Sigmoid colon (tissue), 7 donors: ENCODE results near the gene WDHD1. TPM values are rescaled to one million over a fixed set of nuclear protein-coding genes. Genes with fewer than 3 reads are reported as not detected.

Experiments used
- DNase-seq: peaks from one replicate; pipeline ENCODE4 v3.0.0-alpha.2; 2019
- H3K27ac ChIP-seq, 4 donors: fragments of 200-600 bp; sonication (generic); one replicate each; pipeline ENCODE4 v1.5.1; 2016 to 2019; ENCODE audit warnings: mild to moderate bottlenecking in 1 of 4
- H3K27me3 ChIP-seq, 3 donors: fragments of 200-600 bp; sonication (generic); one replicate each; pipeline ENCODE4 v1.5.1; 2019; ENCODE audit warnings: mild to moderate bottlenecking in 1 of 3
- H3K36me3 ChIP-seq, 4 donors: fragments of 200-600 bp; sonication (generic); one replicate each; pipeline ENCODE4 v1.5.1; 2016 to 2019
- H3K4me1 ChIP-seq, 4 donors: fragments of 200-600 bp; sonication (generic); one replicate each; pipeline ENCODE4 v1.5.1; 2017 to 2019
- H3K4me3 ChIP-seq, 4 donors: fragments of 200-600 bp; sonication (generic); one replicate each; pipeline ENCODE4 v1.5.1; 2017 to 2019; ENCODE audit warnings: mild to moderate bottlenecking in 2 of 4, moderate library complexity in 1 of 4
- H3K9me3 ChIP-seq, 4 donors: fragments of 200-600 bp in 3 of 4; sonication (generic) in 3 of 4; one replicate each; pipeline versions ENCODE4 v1.5.1 to v1.6.1; 2013 to 2019
- EP300 ChIP-seq, 4 donors: sonication (generic); formaldehyde crosslinking; IDR thresholded peaks; one replicate each; pipeline ENCODE4 v1.6.1; 2017; ENCODE audit warnings: antibody characterized with exemption in 4 of 4
- POLR2A ChIP-seq, 2 donors: fragments of 450-650 bp; IDR thresholded peaks; one replicate each; pipeline ENCODE4 v1.6.1; 2016; ENCODE audit warnings: antibody characterized with exemption in 2 of 2, mild to moderate bottlenecking in 2 of 2, moderate library complexity in 2 of 2
- POLR2AphosphoS5 ChIP-seq, 4 donors: sonication (generic); formaldehyde crosslinking; IDR thresholded peaks; one replicate each; pipeline ENCODE4 v1.6.1; 2017; ENCODE audit warnings: antibody characterized with exemption in 4 of 4
- WGBS, 2 donors: extraction: QIAGEN DNeasy Blood & Tissue Kit; methylation state at CpG; one replicate each; pipeline ENCODE4 v1.1.7; 2013; 5-methylcytosine and 5-hydroxymethylcytosine counted together
- intact Hi-C: fragments of 100-400 bp; cut with DNase I; formaldehyde crosslinking; loops from one replicate; pipeline ENCODE4 v1.15.1; 2023
- polyA plus RNA-seq, 3 donors: library from polyadenylated mRNA; stranded (reverse); fragments of 200-250 nt; gene quantifications; one replicate each; pipeline ENCODE4 v1.2.3, GENCODE V29; 2013
- total RNA-seq, 4 donors: library from RNA; depleted of rRNA; stranded (reverse); fragments of >200 nt; gene quantifications; one replicate each; pipeline ENCODE4 v1.1.0, GENCODE V29; 2016
- TF ChIP-seq, protein P1 (sequence below), 4 experiments: fragments of 450-650 bp in 3 of 4; fragments of 200-600 bp in 1 of 4; IDR thresholded peaks; one replicate each; pipeline ENCODE4 v1.5.1; 2016 to 2019; ENCODE audit warnings: antibody characterized with exemption in 4 of 4, mild to moderate bottlenecking in 3 of 4, moderate library complexity in 2 of 4
- donor health status: healthy with polysubstance abuse.
- donor health status: Bipolar disorder and iron deficiency.
- donor health status: healthy.

The WDHD1 gene
- total and polyA plus RNA-seq, 7 donors: 0.60 to 4.0 (median 1.1) TPM

DNA sequence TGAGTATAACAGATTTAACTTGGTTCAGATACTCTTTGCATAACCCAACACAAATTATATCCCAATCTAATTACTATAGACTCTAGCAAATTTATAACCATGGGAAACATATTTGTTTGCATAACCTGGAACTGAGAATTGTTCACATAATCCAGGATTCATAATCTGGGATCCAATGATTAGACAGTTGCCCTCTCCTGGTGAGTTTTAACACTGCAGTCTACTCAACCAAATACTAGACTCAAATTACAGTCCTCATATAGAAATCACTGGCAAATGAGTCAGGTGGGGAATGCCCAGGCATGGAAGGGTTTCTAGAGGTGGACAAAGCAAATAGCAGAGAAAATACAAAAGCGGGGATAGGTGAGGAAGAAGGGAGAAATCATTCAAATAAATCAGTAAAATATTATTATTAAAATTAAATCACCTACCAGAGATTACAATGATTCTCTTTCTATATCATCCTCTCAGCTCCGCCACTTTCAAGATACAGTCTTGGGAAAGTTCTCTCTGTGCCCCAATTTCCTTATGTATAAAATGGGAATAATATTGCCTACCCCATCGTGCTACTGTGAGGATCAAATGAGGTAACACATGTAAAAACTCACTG, 133.6 kb downstream of the WDHD1 start:
- Histone ChIP-seq H3K27me3 (no peaks in the 10 kb centered on the region), H3K27ac (no peak overlapping the region), H3K4me3 (no peak overlapping the region), H3K4me1 (no peaks in the 10 kb centered on the region), H3K36me3 (no peaks in the 10 kb centered on the region), H3K9me3 (no peaks in the 10 kb centered on the region)
- intact Hi-C loops: no loop called here
- no peak for DNase-seq
- TF ChIP-seq POLR2AphosphoS5 (IDR thresholded peaks at IDR 0.05) (no peak), EP300 (IDR thresholded peaks at IDR 0.05) (no peak), POLR2A (IDR thresholded peaks at IDR 0.05) (no peak)
- TF ChIP-seq, protein P1, sequence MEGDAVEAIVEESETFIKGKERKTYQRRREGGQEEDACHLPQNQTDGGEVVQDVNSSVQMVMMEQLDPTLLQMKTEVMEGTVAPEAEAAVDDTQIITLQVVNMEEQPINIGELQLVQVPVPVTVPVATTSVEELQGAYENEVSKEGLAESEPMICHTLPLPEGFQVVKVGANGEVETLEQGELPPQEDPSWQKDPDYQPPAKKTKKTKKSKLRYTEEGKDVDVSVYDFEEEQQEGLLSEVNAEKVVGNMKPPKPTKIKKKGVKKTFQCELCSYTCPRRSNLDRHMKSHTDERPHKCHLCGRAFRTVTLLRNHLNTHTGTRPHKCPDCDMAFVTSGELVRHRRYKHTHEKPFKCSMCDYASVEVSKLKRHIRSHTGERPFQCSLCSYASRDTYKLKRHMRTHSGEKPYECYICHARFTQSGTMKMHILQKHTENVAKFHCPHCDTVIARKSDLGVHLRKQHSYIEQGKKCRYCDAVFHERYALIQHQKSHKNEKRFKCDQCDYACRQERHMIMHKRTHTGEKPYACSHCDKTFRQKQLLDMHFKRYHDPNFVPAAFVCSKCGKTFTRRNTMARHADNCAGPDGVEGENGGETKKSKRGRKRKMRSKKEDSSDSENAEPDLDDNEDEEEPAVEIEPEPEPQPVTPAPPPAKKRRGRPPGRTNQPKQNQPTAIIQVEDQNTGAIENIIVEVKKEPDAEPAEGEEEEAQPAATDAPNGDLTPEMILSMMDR (IDR thresholded peaks at IDR 0.05): peak in 3 of 4 experiments; percentile 56 to 58 (median 57)
- WGBS, 2 donors: 72 to 80% methylated on average over 3 of the region's 3 CpGs

DNA sequence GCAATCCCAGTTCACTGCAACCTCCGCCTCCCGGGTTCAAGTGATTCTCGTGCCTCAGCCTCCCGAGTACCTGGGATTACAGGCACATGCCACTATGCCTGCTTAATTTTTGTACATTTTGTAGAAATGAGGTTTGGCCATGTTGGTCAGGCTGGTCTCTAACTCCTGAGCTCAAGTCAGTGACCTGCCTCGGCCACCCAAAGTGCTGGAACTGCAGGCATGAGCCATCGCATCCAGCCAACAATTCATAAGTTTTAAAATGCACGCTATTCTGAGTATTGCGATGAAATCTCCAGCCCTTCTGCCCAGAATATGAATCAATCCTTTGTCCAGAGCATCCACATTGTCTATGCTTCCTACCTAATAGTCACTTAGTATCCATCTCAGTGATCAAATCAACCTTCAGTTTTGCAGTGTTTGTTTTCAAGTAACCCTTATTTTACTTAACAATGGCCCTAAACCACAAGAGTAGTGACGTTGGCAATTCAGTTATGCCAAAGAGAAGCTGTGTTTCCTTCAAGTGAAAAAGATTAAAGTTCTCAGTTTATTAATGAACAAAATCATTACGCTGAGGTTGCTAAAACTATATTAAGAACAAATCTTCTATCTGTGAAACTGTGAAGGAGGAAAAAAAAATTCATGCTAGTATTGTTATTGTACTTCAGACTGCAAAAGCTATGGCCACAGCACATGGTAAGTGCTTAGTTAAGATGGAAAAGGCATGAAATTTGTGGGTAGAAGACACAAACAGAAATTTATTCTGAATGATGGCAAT, 135.2 kb downstream of the WDHD1 start:
- intact Hi-C loops: no loop called here
- TF ChIP-seq, protein P1 (IDR thresholded peaks at IDR 0.05): no peak
- no peak for TF ChIP-seq POLR2A (IDR thresholded peaks at IDR 0.05)
- TF ChIP-seq POLR2AphosphoS5 (IDR thresholded peaks at IDR 0.05): no peak
- TF ChIP-seq EP300 (IDR thresholded peaks at IDR 0.05): no peak
- H3K4me1 ChIP-seq: no peaks in the 10 kb centered on the region
- H3K4me3 ChIP-seq: no peak overlapping the region
- no peaks in the 10 kb centered on the region for H3K27me3 ChIP-seq
- DNase-seq: no peak
- H3K27ac ChIP-seq: no peak overlapping the region
- H3K9me3 ChIP-seq: no peaks in the 10 kb centered on the region
- WGBS, 2 donors: 90 to 92% methylated on average over 10 of the region's 10 CpGs
- no peaks in the 10 kb centered on the region for H3K36me3 ChIP-seq

DNA sequence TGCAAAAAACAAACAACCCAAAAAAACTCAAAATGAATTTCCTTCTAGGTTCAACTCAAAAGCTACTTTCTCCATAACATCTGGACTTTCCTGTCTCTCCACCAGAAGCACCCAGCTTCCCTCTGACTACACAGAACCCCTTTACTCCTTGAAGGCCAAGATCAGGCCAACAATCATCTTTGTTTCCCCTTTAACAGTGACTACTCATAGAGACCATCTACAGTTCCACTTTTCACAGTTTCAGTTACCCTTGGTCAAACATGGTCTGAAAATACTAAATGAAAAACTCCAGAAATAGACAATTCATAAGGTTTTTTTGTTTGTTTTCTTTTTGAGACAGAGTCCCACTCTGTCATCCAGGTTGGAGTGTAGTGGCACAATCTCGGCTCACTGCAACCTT, 136.1 kb downstream of the WDHD1 start:
- no peak for DNase-seq
- no peaks in the 10 kb centered on the region for H3K9me3 ChIP-seq
- H3K36me3 ChIP-seq: no peaks in the 10 kb centered on the region
- intact Hi-C loops: no loop called here
- H3K4me3 ChIP-seq: no peak overlapping the region
- H3K4me1 ChIP-seq: no peaks in the 10 kb centered on the region
- no peaks in the 10 kb centered on the region for H3K27me3 ChIP-seq
- H3K27ac ChIP-seq: no peak overlapping the region
- WGBS, 2 donors: 82 to 95% methylated on average over 1 of the region's 1 CpG
- TF ChIP-seq, protein P1 (IDR thresholded peaks at IDR 0.05): no peak
- TF ChIP-seq POLR2AphosphoS5 (IDR thresholded peaks at IDR 0.05) (no peak), POLR2A (IDR thresholded peaks at IDR 0.05) (no peak), EP300 (IDR thresholded peaks at IDR 0.05) (no peak)

DNA sequence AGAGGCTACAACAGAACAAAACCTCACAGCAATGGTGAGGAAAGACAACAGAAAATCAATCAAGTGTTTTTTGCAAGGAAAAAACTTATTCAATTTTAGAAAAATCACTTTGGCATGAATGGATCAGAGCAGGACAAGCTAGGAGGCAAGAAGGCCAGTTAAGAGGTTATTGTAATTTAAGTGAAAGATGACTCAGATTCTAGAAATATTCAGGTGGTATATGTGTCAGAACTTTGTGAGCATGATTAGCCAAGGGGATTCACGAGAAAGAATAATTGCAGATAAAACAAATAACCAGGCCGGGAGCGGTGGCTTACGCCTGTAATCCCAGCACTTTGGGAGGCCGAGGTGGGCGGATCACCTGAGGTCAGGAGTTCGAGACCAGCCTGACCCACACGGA, 137.0 kb downstream of the WDHD1 start:
- no peak overlapping the region for H3K27ac ChIP-seq

More for the DNA sequence above, 137.0 kb downstream of the WDHD1 start:
- DNase-seq: no peak
- TF ChIP-seq, protein P1 (IDR thresholded peaks at IDR 0.05): no peak
- TF ChIP-seq EP300 (IDR thresholded peaks at IDR 0.05) (no peak), POLR2AphosphoS5 (IDR thresholded peaks at IDR 0.05) (no peak), POLR2A (IDR thresholded peaks at IDR 0.05) (no peak)
- no peaks in the 10 kb centered on the region for H3K9me3 ChIP-seq
- no peaks in the 10 kb centered on the region for H3K36me3 ChIP-seq
- intact Hi-C loops: no loop called here
- 90 to 93% methylated on average over 8 of the region's 8 CpGs for WGBS, 2 donors
- H3K27me3 ChIP-seq: no peaks in the 10 kb centered on the region
- no peak overlapping the region for H3K4me3 ChIP-seq
- no peaks in the 10 kb centered on the region for H3K4me1 ChIP-seq

Other genes starting within 250 kb of the WDHD1 start
- gene GCH1, start 124.3 kb downstream of the WDHD1 start, total RNA-seq: 1 to 10 TPM; 3.2 to 8.1 (median 3.9) TPM
- 10 to 100 TPM; 18.7 to 46.2 (median 24.6) TPM for gene GCH1, start 124.3 kb downstream of the WDHD1 start, polyA plus RNA-seq
- 10 to 100 TPM; 21.9 to 28.5 (median 24.9) TPM for gene SOCS4, start 137 bp upstream of the WDHD1 start, total RNA-seq
- 1 to 10 TPM; 5.4 to 7.4 (median 6.2) TPM for gene SOCS4, start 137 bp upstream of the WDHD1 start, polyA plus RNA-seq
- gene MAPK1IP1L, start 24.5 kb upstream of the WDHD1 start, total RNA-seq: 10 to 100 TPM; 30.6 to 67.1 (median 46.4) TPM
- gene MAPK1IP1L, start 24.5 kb upstream of the WDHD1 start, polyA plus RNA-seq: 10 to 100 TPM; 25.2 to 40.5 (median 39.5) TPM
- 100 to 1,000 TPM; 235 to 249 (median 240) TPM for gene LGALS3, start 102.2 kb upstream of the WDHD1 start, total RNA-seq
- gene LGALS3, start 102.2 kb upstream of the WDHD1 start, polyA plus RNA-seq: 1,000 to 10,000 TPM; 1,713 to 4,129 (median 2,701) TPM
- under 1 TPM in 3 of 4 donors, not detected in 1; 0.16 to 0.71 (median 0.41) TPM for gene DLGAP5, start 164.5 kb upstream of the WDHD1 start, total RNA-seq
- 10 to 100 TPM in 1 of 3 donors, 1 to 10 TPM in 2; 1.2 to 11.0 (median 3.0) TPM for gene DLGAP5, start 164.5 kb upstream of the WDHD1 start, polyA plus RNA-seq
- 10 to 100 TPM; 15.3 to 18.6 (median 17.5) TPM for gene FBXO34, start 244.3 kb upstream of the WDHD1 start, total RNA-seq
- 10 to 100 TPM; 21.9 to 36.0 (median 35.1) TPM for gene FBXO34, start 244.3 kb upstream of the WDHD1 start, polyA plus RNA-seq